IMR-90 (cell line): ENCODE data around the gene DHX15. TPM values are rescaled to one million over a fixed set of nuclear protein-coding genes. Genes with fewer than 3 reads are reported as not detected.

Source experiments
- ATAC-seq: fragments of 200-7000 bp; cut with Tn5 transposase; 2 replicates; pipeline ENCODE4 v1.9.1; 2020; ENCODE audit warnings: low read depth, mild to moderate bottlenecking, moderate library complexity
- BruUV-seq: library from RNA; stranded (reverse); fragments of 400-500 nt; replicated peaks from 2 replicates; lab custom pipeline; 2021; lab: Mats Ljungman, UMichigan
- CTCF ChIA-PET: fragments of 300-600 bp; formaldehyde crosslinking; extraction: SDS; loops from one replicate; lab custom pipeline; 2021; ENCODE audit warnings: antibody characterized with exemption; lab: Yijun Ruan, JAX
- POLR2A ChIA-PET: fragments of 300-600 bp; sonication (Branson Sonifier 250); formaldehyde crosslinking; loops from one replicate; lab custom pipeline; 2022; ENCODE audit warnings: antibody characterized with exemption; ENCODE audit not compliant: unreplicated experiment; lab: Charles Lee
- DNase-seq: peaks from one replicate; pipeline ENCODE4 v3.0.0; 2013
- H2AFZ ChIP-seq: replicated peaks from 2 replicates; pipeline ENCODE3; 2013; ENCODE audit warnings: low read length, mild to moderate bottlenecking; ENCODE audit not compliant: poor library complexity
- H2AK5ac ChIP-seq: 2 replicates; pipeline ENCODE4 v1.6.1; 2013; ENCODE audit warnings: low read depth, low read length, inconsistent platforms
- H2AK9ac ChIP-seq: replicated peaks from 2 replicates; pipeline ENCODE3; 2013; ENCODE audit warnings: mild to moderate bottlenecking, low read depth, low read length, moderate library complexity; ENCODE audit not compliant: poor library complexity
- H2BK120ac ChIP-seq: 2 replicates; pipeline ENCODE4 v1.6.1; 2013; ENCODE audit warnings: low read depth, low read length, inconsistent platforms
- H2BK15ac ChIP-seq: 3 replicates; pipeline ENCODE4 v1.6.1; 2013; ENCODE audit warnings: low read depth, low read length, inconsistent platforms
- H2BK20ac ChIP-seq: 2 replicates; pipeline ENCODE4 v1.6.1; 2013; ENCODE audit warnings: low read depth, mild to moderate bottlenecking, inconsistent platforms, low read length, moderate library complexity
- H2BK5ac ChIP-seq: 2 replicates; pipeline ENCODE4 v1.6.1; 2013; ENCODE audit warnings: mild to moderate bottlenecking, low read depth, low read length, inconsistent platforms; ENCODE audit not compliant: poor library complexity, severe bottlenecking
- H3K14ac ChIP-seq: replicated peaks from 2 replicates; pipeline ENCODE4 v1.6.1; 2013; ENCODE audit warnings: low read depth, low read length, inconsistent platforms
- H3K18ac ChIP-seq: 2 replicates; pipeline ENCODE4 v1.6.1; 2013; ENCODE audit warnings: low read depth, low read length, control low read depth
- H3K23ac ChIP-seq: 2 replicates; pipeline ENCODE4 v1.6.1; 2013; ENCODE audit warnings: low read depth, low read length, inconsistent platforms
- H3K27ac ChIP-seq: 2 replicates; pipeline ENCODE4 v1.5.1; 2013; ENCODE audit warnings: mild to moderate bottlenecking, control low read depth, low read length; ENCODE audit not compliant: insufficient read depth
- H3K27me3 ChIP-seq: 2 replicates; pipeline ENCODE4 v1.6.1; 2013; ENCODE audit warnings: low read length; ENCODE audit not compliant: control insufficient read depth, insufficient read depth
- H3K36me3 ChIP-seq: 2 replicates; pipeline ENCODE4 v1.6.1; 2013; ENCODE audit warnings: low read length, mixed read lengths; ENCODE audit not compliant: control insufficient read depth, insufficient read depth
- H3K4ac ChIP-seq: 2 replicates; pipeline ENCODE4 v1.6.1; 2013; ENCODE audit warnings: low read depth, low read length, inconsistent platforms
- H3K4me1 ChIP-seq: 2 replicates; pipeline ENCODE4 v1.6.1; 2013; ENCODE audit warnings: low read length, mixed read lengths; ENCODE audit not compliant: control insufficient read depth, insufficient read depth
- H3K4me2 ChIP-seq: 2 replicates; pipeline ENCODE4 v1.6.1; 2013; ENCODE audit warnings: low read depth, mild to moderate bottlenecking, control low read depth, low read length, moderate library complexity
- H3K4me3 ChIP-seq: 2 replicates; pipeline ENCODE4 v1.5.1; 2013; ENCODE audit warnings: low read depth, mild to moderate bottlenecking, control low read depth, low read length, moderate library complexity; ENCODE audit not compliant: insufficient read depth
- H3K56ac ChIP-seq: 2 replicates; pipeline ENCODE4 v1.6.1; 2013; ENCODE audit warnings: low read length, inconsistent platforms; ENCODE audit not compliant: insufficient read depth; ENCODE audit errors: extremely low read depth
- H3K79me1 ChIP-seq, 2 experiments: 2 replicates each; pipeline ENCODE4 v1.6.1; 2013; ENCODE audit warnings: low read length in 2 of 2, inconsistent platforms in 1 of 2, low read depth in 1 of 2
- H3K9ac ChIP-seq: 2 replicates; pipeline ENCODE4 v1.6.1; 2013; ENCODE audit warnings: low read depth, low read length, control low read depth
- H3K9me1 ChIP-seq: 2 replicates; pipeline ENCODE4 v1.6.1; 2013; ENCODE audit warnings: low read length, inconsistent platforms; ENCODE audit not compliant: insufficient read depth
- H3K9me3 ChIP-seq: 2 replicates; pipeline ENCODE4 v1.6.1; 2013; ENCODE audit warnings: low read length; ENCODE audit not compliant: control insufficient read depth, insufficient read depth
- H4K20me1 ChIP-seq: 2 replicates; pipeline ENCODE4 v1.6.1; 2013; ENCODE audit warnings: low read length, inconsistent platforms; ENCODE audit not compliant: insufficient read depth
- H4K5ac ChIP-seq: 2 replicates; pipeline ENCODE4 v1.6.1; 2013; ENCODE audit warnings: mild to moderate bottlenecking, low read depth, low read length, control low read depth
- H4K8ac ChIP-seq, 2 experiments: 2 replicates each; pipeline ENCODE4 v1.6.1; 2013; ENCODE audit warnings: low read depth in 2 of 2, low read length in 2 of 2, control low read depth in 1 of 2, inconsistent platforms in 1 of 2
- H4K91ac ChIP-seq: 2 replicates; pipeline ENCODE4 v1.6.1; 2013; ENCODE audit warnings: low read depth, low read length, inconsistent platforms; ENCODE audit not compliant: insufficient read depth
- BHLHE40 ChIP-seq: fragments of 150-350 bp; IDR thresholded peaks from 2 replicates; pipeline ENCODE4 v1.6.1; 2016; ENCODE audit warnings: mild to moderate bottlenecking, low read depth, low read length
- CEBPB ChIP-seq: IDR thresholded peaks from 2 replicates; pipeline ENCODE4 v1.6.1; 2012; ENCODE audit warnings: low read depth, low read length, improper control_type of control experiment
- CHD1 ChIP-seq: IDR thresholded peaks from 2 replicates; pipeline ENCODE4 v1.6.1; 2012; ENCODE audit warnings: low read depth, low read length, improper control_type of control experiment
- FOS ChIP-seq: fragments of 150-350 bp; IDR thresholded peaks from 2 replicates; pipeline ENCODE4 v1.6.1; 2016; ENCODE audit warnings: low read depth, low read length
- MAFK ChIP-seq: IDR thresholded peaks from 2 replicates; pipeline ENCODE4 v1.6.1; 2012; ENCODE audit warnings: low read depth, low read length, improper control_type of control experiment
- MAZ ChIP-seq: IDR thresholded peaks from 2 replicates; pipeline ENCODE4 v1.6.1; 2012; ENCODE audit warnings: low read depth, mild to moderate bottlenecking, low read length, improper control_type of control experiment, moderate library complexity, borderline replicate concordance
- MXI1 ChIP-seq: IDR thresholded peaks from 2 replicates; pipeline ENCODE4 v1.6.1; 2012; ENCODE audit warnings: low read depth, mild to moderate bottlenecking, low read length, moderate library complexity, borderline replicate concordance
- NFE2L2 ChIP-seq: fragments of 150-350 bp; IDR thresholded peaks from 2 replicates; pipeline ENCODE4 v1.6.1; 2016; ENCODE audit warnings: low read depth, mild to moderate bottlenecking, low read length
- POLR2A ChIP-seq: IDR thresholded peaks from 2 replicates; pipeline ENCODE4 v1.6.1; 2012; ENCODE audit warnings: mild to moderate bottlenecking, low read depth, low read length
- WGBS, 2 experiments: methylation state at CpG; one replicate each; pipeline versions ENCODE4 v1.1.5 to v1.1.7; 2013; ENCODE audit warnings: missing lambda C conversion rate in 2 of 2; ENCODE audit not compliant: insufficient read length in 1 of 2; ENCODE audit errors: extremely low coverage in 2 of 2; 5-methylcytosine and 5-hydroxymethylcytosine counted together
- dilution Hi-C: fragments of 300-500 bp; cut with HindIII; formaldehyde crosslinking; loops from one replicate; pipeline ENCODE4 v1.14.3; 2018; ENCODE audit warnings: low sequenced_read_pairs; ENCODE audit not compliant: unreplicated experiment
- in situ Hi-C: fragments of 300-500 bp; cut with MboI; formaldehyde crosslinking; loops from 3 replicates; pipeline ENCODE4 v1.14.3; 2019; ENCODE audit warnings: low sequenced_read_pairs, inconsistent platforms, mixed read lengths
- intact Hi-C: fragments of 100-400 bp; cut with micrococcal nuclease; formaldehyde crosslinking; loops from 2 replicates; pipeline ENCODE4 v1.10.0; 2022
- polyA plus RNA-seq, 3 experiments: library from polyadenylated mRNA; depleted of rRNA; stranded (reverse); fragments of >200 nt; gene quantifications; 2 replicates each; pipeline ENCODE4 v1.2.3, GENCODE V29; 2012; ENCODE audit warnings: low replicate concordance in 1 of 3
- total RNA-seq: library from RNA; depleted of rRNA; stranded (reverse); fragments of >200 nt; gene quantifications from 2 replicates; pipeline ENCODE4 v1.2.3, GENCODE V29; 2012
- TF ChIP-seq, protein P1 (sequence below): fragments of 150-350 bp; IDR thresholded peaks from 2 replicates; pipeline ENCODE4 v1.6.1; 2017; ENCODE audit warnings: mild to moderate bottlenecking, antibody characterized with exemption, low read length, low read depth

The DHX15 gene
- total and polyA plus RNA-seq, 2 of the 4 experiments (the other 2 are of a cell fraction), result 97.9 to 172 TPM

DNA sequence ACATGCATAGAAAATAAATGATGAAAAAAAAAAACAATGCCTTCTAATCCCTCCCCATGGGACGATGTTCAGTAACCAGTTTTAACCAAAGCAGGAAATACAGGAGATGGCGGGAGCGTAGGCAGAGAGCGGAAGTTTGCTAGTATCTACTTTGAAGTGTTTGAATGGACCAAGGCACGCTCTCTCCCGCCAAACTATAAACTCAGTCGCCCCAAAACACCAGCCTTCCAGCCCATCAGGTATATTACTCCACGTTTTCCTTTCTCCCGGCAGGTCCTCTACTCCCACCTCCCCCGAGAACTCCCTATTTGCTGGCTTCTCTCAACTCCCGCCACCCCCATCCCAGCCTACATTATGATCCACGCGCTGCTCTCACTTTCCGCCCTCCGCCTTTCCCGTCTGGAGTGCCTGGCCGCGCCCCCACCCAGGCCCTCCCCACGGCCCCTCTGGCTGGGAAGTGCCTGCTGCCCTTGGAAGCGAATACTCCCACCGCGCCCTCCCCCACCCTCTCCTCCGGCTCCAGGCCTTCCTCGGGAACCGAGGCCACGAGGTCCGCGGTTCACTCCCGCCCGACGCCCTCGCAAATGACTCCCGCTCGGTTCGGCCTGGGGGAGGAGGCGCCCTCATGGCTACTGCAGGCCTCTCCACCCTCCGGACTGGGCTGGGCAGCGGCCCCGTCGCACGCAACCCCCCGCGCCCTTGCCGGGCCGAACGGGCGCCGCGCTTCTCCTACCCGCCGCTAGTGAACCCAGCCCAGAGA, 723 bp downstream of the DHX15 start:
- POLR2A ChIA-PET, result no interaction called here

More for the DNA sequence above, 723 bp downstream of the DHX15 start:
- intact Hi-C loops, result loop anchor here (1.0 to 5.0 kb wide), 6 partner anchors 60 to 397 kb away; partner anchors contain the start of gene CCDC149
- H3K4me2 ChIP-seq, result peak overlapping the region; percentile 100
- in situ Hi-C loops, result no loop called here
- WGBS, 2 experiments, result 1% methylated on average over 33 of the region's 51 CpGs; no CpG with 5 or more reads in 1 of the 2 experiments
- TF ChIP-seq CEBPB (no peak), MAFK (no peak), MXI1 (peak; percentile 56), MAZ (0 out of 2 replicates have a peak, but pooled peaks have one; percentile 7), CHD1 (no peak), FOS (no peak), BHLHE40 (no peak), POLR2A (0 out of 2 replicates have a peak, but pooled peaks have one; percentile 13), NFE2L2 (no peak)
- TF ChIP-seq, protein P1, sequence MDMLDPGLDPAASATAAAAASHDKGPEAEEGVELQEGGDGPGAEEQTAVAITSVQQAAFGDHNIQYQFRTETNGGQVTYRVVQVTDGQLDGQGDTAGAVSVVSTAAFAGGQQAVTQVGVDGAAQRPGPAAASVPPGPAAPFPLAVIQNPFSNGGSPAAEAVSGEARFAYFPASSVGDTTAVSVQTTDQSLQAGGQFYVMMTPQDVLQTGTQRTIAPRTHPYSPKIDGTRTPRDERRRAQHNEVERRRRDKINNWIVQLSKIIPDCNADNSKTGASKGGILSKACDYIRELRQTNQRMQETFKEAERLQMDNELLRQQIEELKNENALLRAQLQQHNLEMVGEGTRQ, result no peak
- H3K9me1 ChIP-seq, result peaks cover 4% of the 10 kb centered on the region; the same call in 1 of the 2 replicates
- DNase-seq, result peak; percentile 37
- peak overlapping the region; percentile 84; the same call in 1 of the 2 replicates for H3K23ac ChIP-seq
- H2BK120ac ChIP-seq, result 0 out of 2 replicates have a peak overlapping the region, but pooled peaks have one; percentile 56
- no peak overlapping the region for H2BK15ac ChIP-seq
- H3K4me1 ChIP-seq, result peaks cover 2% of the 10 kb centered on the region; the same call in 1 of the 2 replicates
- peak overlapping the region; percentile 96 for H3K27ac ChIP-seq
- ATAC-seq, result peak; percentile 50
- peak overlapping the region; percentile 90 for H2BK5ac ChIP-seq
- dilution Hi-C loops, result no loop called here
- H2AK9ac ChIP-seq, result peak overlapping the region; percentile 100
- peaks cover 3% of the 10 kb centered on the region for H3K36me3 ChIP-seq
- H3K9ac ChIP-seq, result peak overlapping the region; percentile 98
- H3K79me1 ChIP-seq, result peaks cover 0 to 12% of the 10 kb centered on the region in 2 experiments; a peak in 1 of 4 replicates
- H4K91ac ChIP-seq, result peak overlapping the region; percentile 98
- no peak overlapping the region; the same call in 1 of the 2 replicates for H3K18ac ChIP-seq
- peak overlapping the region; percentile 91 to 98 for H4K8ac ChIP-seq
- peak overlapping the region; percentile 94 for H3K14ac ChIP-seq
- H4K5ac ChIP-seq, result 0 out of 2 replicates have a peak overlapping the region, but pooled peaks have one; percentile 13
- H3K4me3 ChIP-seq, result peak overlapping the region; percentile 89
- CTCF ChIA-PET, result interaction anchor here (1.0 to 1.2 kb wide), 2 partner anchors 11 to 113 kb away, joined by 3 to 4 read pairs; no protein-coding TSS in a partner anchor
- no peak overlapping the region for H2BK20ac ChIP-seq
- no peaks in the 10 kb centered on the region for H3K9me3 ChIP-seq
- BruUV-seq, result no TSS peak
- H4K20me1 ChIP-seq, result peaks cover 52% of the 10 kb centered on the region
- H3K4ac ChIP-seq, result peak overlapping the region; percentile 98
- peak overlapping the region; percentile 97 for H3K56ac ChIP-seq
- H3K27me3 ChIP-seq, result no peaks in the 10 kb centered on the region
- H2AK5ac ChIP-seq, result peak overlapping the region; percentile 87; the same call in 1 of the 2 replicates
- peak overlapping the region; percentile 95 for H2AFZ ChIP-seq
